Suprapubic skin (tissue), 4 donors: ENCODE results near the gene MANF. TPM values are rescaled to one million over a fixed set of nuclear protein-coding genes. Genes with fewer than 3 reads are reported as not detected.

Source experiments
- DNase-seq, 2 donors: peaks; one replicate each; pipeline ENCODE4 v3.0.0-alpha.2; 2019; ENCODE audit warnings: low spot score in 2 of 2
- H3K27ac ChIP-seq: fragments of 200-600 bp; sonication (generic); one replicate; pipeline ENCODE4 v1.5.1; 2019
- H3K27me3 ChIP-seq: fragments of 200-600 bp; sonication (generic); one replicate; pipeline ENCODE4 v1.5.1; 2019
- H3K36me3 ChIP-seq: fragments of 200-600 bp; sonication (generic); one replicate; pipeline ENCODE4 v1.5.1; 2019
- H3K4me1 ChIP-seq: fragments of 200-600 bp; sonication (generic); one replicate; pipeline ENCODE4 v1.5.1; 2019
- H3K4me3 ChIP-seq: fragments of 200-600 bp; sonication (generic); one replicate; pipeline ENCODE4 v1.5.1; 2019; ENCODE audit warnings: mild to moderate bottlenecking
- H3K9me3 ChIP-seq: fragments of 200-600 bp; sonication (generic); one replicate; pipeline ENCODE4 v1.5.1; 2019
- CTCF ChIP-seq, 2 donors: fragments of 200-600 bp in 1 of 2; fragments of 450-650 bp in 1 of 2; sonication (generic) in 1 of 2; IDR thresholded peaks; one replicate each; pipeline ENCODE4 v1.5.1; 2016 to 2019; ENCODE audit warnings: antibody characterized with exemption in 2 of 2, mild to moderate bottlenecking in 1 of 2, moderate library complexity in 1 of 2
- EP300 ChIP-seq: sonication (generic); formaldehyde crosslinking; IDR thresholded peaks from one replicate; pipeline ENCODE4 v1.6.1; 2017; ENCODE audit warnings: antibody characterized with exemption
- POLR2A ChIP-seq, 2 donors: fragments of 450-650 bp; IDR thresholded peaks; one replicate each; pipeline ENCODE4 v1.6.1; 2017; ENCODE audit warnings: antibody characterized with exemption in 2 of 2, mild to moderate bottlenecking in 2 of 2, moderate library complexity in 2 of 2
- POLR2AphosphoS5 ChIP-seq, 3 donors: sonication (generic); formaldehyde crosslinking; IDR thresholded peaks; one replicate each; pipeline ENCODE4 v1.6.1; 2017; ENCODE audit warnings: antibody characterized with exemption in 3 of 3
- WGBS: methylation state at CpG from one replicate; pipeline ENCODE4 v1.1.5; 2018; 5-methylcytosine and 5-hydroxymethylcytosine counted together
- total RNA-seq, 4 donors: library from RNA; depleted of rRNA; stranded (reverse); fragments of >200 nt; gene quantifications; one replicate each; pipeline ENCODE4 v1.1.0, GENCODE V29; 2016

The MANF gene
- total RNA-seq, 4 donors from 2014 or later = 21.7 to 64.0 (median 52.8) TPM

- Histone ChIP-seq H3K27me3 (no peaks in the 10 kb centered on the region), H3K27ac (no peak overlapping the region), H3K36me3 (no peaks in the 10 kb centered on the region), H3K9me3 (no peaks in the 10 kb centered on the region), H3K4me3 (no peak overlapping the region), H3K4me1 (no peaks in the 10 kb centered on the region)
- DNase-seq = peak; percentile 29 to 39
- no peak for TF ChIP-seq POLR2AphosphoS5 (IDR thresholded peaks at IDR 0.05)
- no peak for TF ChIP-seq CTCF (IDR thresholded peaks at IDR 0.05)
- TF ChIP-seq POLR2A (IDR thresholded peaks at IDR 0.05) = no peak
- no peak for TF ChIP-seq EP300
- 63% methylated on average over 5 of the region's 5 CpGs for WGBS
Observed at GRCh38 chr3:51373658-51374421, 11.3 kb upstream of the MANF start.

- Histone ChIP-seq H3K27me3 (no peaks in the 10 kb centered on the region), H3K36me3 (no peaks in the 10 kb centered on the region), H3K4me3 (no peak overlapping the region), H3K27ac (no peak overlapping the region), H3K4me1 (no peaks in the 10 kb centered on the region), H3K9me3 (no peaks in the 10 kb centered on the region)
- WGBS = 98% methylated on average over 11 of the region's 11 CpGs
- peak in 1 of 2 donors; percentile 66 for DNase-seq
- TF ChIP-seq EP300 (no peak), POLR2A (IDR thresholded peaks at IDR 0.05) (no peak), CTCF (IDR thresholded peaks at IDR 0.05) (no peak), POLR2AphosphoS5 (IDR thresholded peaks at IDR 0.05) (no peak)
Observed at GRCh38 chr3:51374456-51374855, 10.6 kb upstream of the MANF start.

GRCh38 chr3:51375136-51375535 is 10.0 kb upstream of the MANF start:
- no peaks in the 10 kb centered on the region for H3K27me3 ChIP-seq
- no peak overlapping the region for H3K4me3 ChIP-seq
- H3K27ac ChIP-seq = no peak overlapping the region
- TF ChIP-seq EP300 (no peak), POLR2A (IDR thresholded peaks at IDR 0.05) (no peak), CTCF (IDR thresholded peaks at IDR 0.05) (no peak), POLR2AphosphoS5 (IDR thresholded peaks at IDR 0.05) (no peak)
- no peaks in the 10 kb centered on the region for H3K4me1 ChIP-seq
- no peaks in the 10 kb centered on the region for H3K9me3 ChIP-seq
- no peak for DNase-seq
- no peaks in the 10 kb centered on the region for H3K36me3 ChIP-seq

- H3K27ac ChIP-seq = no peak overlapping the region
- peak; percentile 19 to 67 for DNase-seq
- no peaks in the 10 kb centered on the region for H3K36me3 ChIP-seq
- no peak for TF ChIP-seq POLR2AphosphoS5 (IDR thresholded peaks at IDR 0.05)
- TF ChIP-seq EP300 = no peak
- no peak for TF ChIP-seq POLR2A (IDR thresholded peaks at IDR 0.05)
- no peak for TF ChIP-seq CTCF (IDR thresholded peaks at IDR 0.05)
- 86% methylated on average over 8 of the region's 8 CpGs for WGBS
- H3K4me3 ChIP-seq = no peak overlapping the region
- H3K9me3 ChIP-seq = no peaks in the 10 kb centered on the region
- H3K4me1 ChIP-seq = no peaks in the 10 kb centered on the region
- no peaks in the 10 kb centered on the region for H3K27me3 ChIP-seq
Observed at GRCh38 chr3:51375571-51375970, 9.5 kb upstream of the MANF start.

- H3K36me3 ChIP-seq = no peaks in the 10 kb centered on the region
- no peak overlapping the region for H3K4me3 ChIP-seq
- no peaks in the 10 kb centered on the region for H3K27me3 ChIP-seq
- DNase-seq = peak; percentile 22 to 26
- 87% methylated on average over 5 of the region's 5 CpGs for WGBS
- no peaks in the 10 kb centered on the region for H3K4me1 ChIP-seq
- no peak overlapping the region for H3K27ac ChIP-seq
- no peak for TF ChIP-seq EP300
- no peak for TF ChIP-seq POLR2AphosphoS5 (IDR thresholded peaks at IDR 0.05)
- TF ChIP-seq POLR2A (IDR thresholded peaks at IDR 0.05) = no peak
- no peak for TF ChIP-seq CTCF (IDR thresholded peaks at IDR 0.05)
- H3K9me3 ChIP-seq = no peaks in the 10 kb centered on the region
Observed at GRCh38 chr3:51378065-51378464, 7.0 kb upstream of the MANF start.
